Suprapubic skin (tissue), 4 donors: Measurements from ENCODE around the gene SUPT6H.

Experiments used
- EP300 ChIP-seq: sonication (generic); formaldehyde crosslinking; IDR thresholded peaks from one replicate; pipeline ENCODE4 v1.6.1; 2017; ENCODE audit warnings: antibody characterized with exemption
- POLR2A ChIP-seq, 2 donors: fragments of 450-650 bp; IDR thresholded peaks; one replicate each; pipeline ENCODE4 v1.6.1; 2017; ENCODE audit warnings: antibody characterized with exemption in 2 of 2, mild to moderate bottlenecking in 2 of 2, moderate library complexity in 2 of 2
- POLR2AphosphoS5 ChIP-seq, 3 donors: sonication (generic); formaldehyde crosslinking; IDR thresholded peaks; one replicate each; pipeline ENCODE4 v1.6.1; 2017; ENCODE audit warnings: antibody characterized with exemption in 3 of 3
- TF ChIP-seq, protein P1 (sequence below), 2 donors: fragments of 200-600 bp in 1 of 2; fragments of 450-650 bp in 1 of 2; sonication (generic) in 1 of 2; IDR thresholded peaks; one replicate each; pipeline ENCODE4 v1.5.1; 2016 to 2019; ENCODE audit warnings: antibody characterized with exemption in 2 of 2, mild to moderate bottlenecking in 1 of 2, moderate library complexity in 1 of 2

- TF ChIP-seq POLR2A (IDR thresholded peaks at IDR 0.05), result no peak
- no peak for TF ChIP-seq POLR2AphosphoS5 (IDR thresholded peaks at IDR 0.05)
- TF ChIP-seq, protein P1, sequence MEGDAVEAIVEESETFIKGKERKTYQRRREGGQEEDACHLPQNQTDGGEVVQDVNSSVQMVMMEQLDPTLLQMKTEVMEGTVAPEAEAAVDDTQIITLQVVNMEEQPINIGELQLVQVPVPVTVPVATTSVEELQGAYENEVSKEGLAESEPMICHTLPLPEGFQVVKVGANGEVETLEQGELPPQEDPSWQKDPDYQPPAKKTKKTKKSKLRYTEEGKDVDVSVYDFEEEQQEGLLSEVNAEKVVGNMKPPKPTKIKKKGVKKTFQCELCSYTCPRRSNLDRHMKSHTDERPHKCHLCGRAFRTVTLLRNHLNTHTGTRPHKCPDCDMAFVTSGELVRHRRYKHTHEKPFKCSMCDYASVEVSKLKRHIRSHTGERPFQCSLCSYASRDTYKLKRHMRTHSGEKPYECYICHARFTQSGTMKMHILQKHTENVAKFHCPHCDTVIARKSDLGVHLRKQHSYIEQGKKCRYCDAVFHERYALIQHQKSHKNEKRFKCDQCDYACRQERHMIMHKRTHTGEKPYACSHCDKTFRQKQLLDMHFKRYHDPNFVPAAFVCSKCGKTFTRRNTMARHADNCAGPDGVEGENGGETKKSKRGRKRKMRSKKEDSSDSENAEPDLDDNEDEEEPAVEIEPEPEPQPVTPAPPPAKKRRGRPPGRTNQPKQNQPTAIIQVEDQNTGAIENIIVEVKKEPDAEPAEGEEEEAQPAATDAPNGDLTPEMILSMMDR (IDR thresholded peaks at IDR 0.05), result no peak
- no peak for TF ChIP-seq EP300
Measured at GRCh38 chr17:28749516-28750177, 87.6 kb downstream of the SUPT6H start.
